SJCRH30 (cell line): ENCODE data around the gene ELMO1. TPM values are rescaled to one million over a fixed set of nuclear protein-coding genes. Genes with fewer than 3 reads are reported as not detected.

Source experiments
- DNase-seq, 2 experiments: peaks; one replicate each; pipeline ENCODE4 v3.0.0-alpha.2; 2015 to 2020
- H3K27ac ChIP-seq: fragments of 250-450 bp; sonication (Bioruptor Pico); 2 replicates; pipeline ENCODE4 v1.5.1; 2020; ENCODE audit warnings: mild to moderate bottlenecking, moderate library complexity
- H3K27me3 ChIP-seq: fragments of 250-450 bp; sonication (Bioruptor Pico); 2 replicates; pipeline ENCODE4 v1.5.1; 2020; ENCODE audit warnings: mild to moderate bottlenecking, moderate library complexity
- H3K36me3 ChIP-seq: fragments of 250-450 bp; sonication (Bioruptor Pico); 2 replicates; pipeline ENCODE4 v1.5.1; 2020; ENCODE audit warnings: mild to moderate bottlenecking, moderate library complexity
- H3K4me1 ChIP-seq: fragments of 250-450 bp; sonication (Bioruptor Pico); 2 replicates; pipeline ENCODE4 v1.5.1; 2020; ENCODE audit warnings: mild to moderate bottlenecking, moderate library complexity
- H3K4me3 ChIP-seq: fragments of 250-450 bp; sonication (Bioruptor Pico); 2 replicates; pipeline ENCODE4 v1.5.1; 2020; ENCODE audit warnings: mild to moderate bottlenecking, moderate library complexity
- H3K9me3 ChIP-seq: fragments of 250-450 bp; sonication (Bioruptor Pico); replicated peaks from 2 replicates; pipeline ENCODE4 v1.5.1; 2020; ENCODE audit warnings: mild to moderate bottlenecking, moderate library complexity
- total RNA-seq: library from RNA; depleted of rRNA; stranded (reverse); fragments of >200 nt; shearing (Covaris generic); gene quantifications from 2 replicates; pipeline ENCODE4 v1.2.3, GENCODE V29; 2014

The ELMO1 gene
- total RNA-seq, 1 experiment from 2014 or later: 67.2 TPM

- Histone ChIP-seq H3K4me1 (no peaks in the 10 kb centered on the region), H3K36me3 (no peaks in the 10 kb centered on the region), H3K27ac (no peak overlapping the region), H3K9me3 (no peaks in the 10 kb centered on the region), H3K27me3 (no peaks in the 10 kb centered on the region), H3K4me3 (no peak overlapping the region)
- DNase-seq: no peak
Observed at GRCh38 chr7:37056234-37056912, 392.3 kb downstream of the ELMO1 start.

- Histone ChIP-seq H3K36me3 (no peaks in the 10 kb centered on the region), H3K9me3 (no peaks in the 10 kb centered on the region), H3K27ac (no peak overlapping the region), H3K4me1 (no peaks in the 10 kb centered on the region), H3K27me3 (no peaks in the 10 kb centered on the region), H3K4me3 (no peak overlapping the region)
- DNase-seq: no peak
Observed at GRCh38 chr7:37054624-37055241, 393.9 kb downstream of the ELMO1 start.

GRCh38 chr7:37052705-37053104 lies 396.0 kb downstream of the ELMO1 start:
- no peaks in the 10 kb centered on the region for H3K36me3 ChIP-seq
- H3K4me1 ChIP-seq: no peaks in the 10 kb centered on the region
- H3K9me3 ChIP-seq: no peaks in the 10 kb centered on the region
- H3K4me3 ChIP-seq: no peak overlapping the region
- H3K27ac ChIP-seq: no peak overlapping the region
- DNase-seq: peak; percentile 67 to 84
- H3K27me3 ChIP-seq: no peaks in the 10 kb centered on the region

- no peak overlapping the region for H3K4me3 ChIP-seq
- no peak overlapping the region for H3K27ac ChIP-seq
- no peaks in the 10 kb centered on the region for H3K9me3 ChIP-seq
- no peaks in the 10 kb centered on the region for H3K4me1 ChIP-seq
- H3K36me3 ChIP-seq: no peaks in the 10 kb centered on the region
- no peak for DNase-seq
- H3K27me3 ChIP-seq: no peaks in the 10 kb centered on the region
Observed at GRCh38 chr7:37050801-37051200, 397.9 kb downstream of the ELMO1 start.

- Histone ChIP-seq H3K4me1 (no peaks in the 10 kb centered on the region), H3K36me3 (no peaks in the 10 kb centered on the region), H3K27ac (no peak overlapping the region), H3K27me3 (no peaks in the 10 kb centered on the region), H3K4me3 (no peak overlapping the region), H3K9me3 (no peaks in the 10 kb centered on the region)
- no peak for DNase-seq
Observed at GRCh38 chr7:37048674-37049073, 400.0 kb downstream of the ELMO1 start.

GRCh38 chr7:37047260-37047659 lies 401.4 kb downstream of the ELMO1 start:
- no peak for DNase-seq
- Histone ChIP-seq H3K4me1 (no peaks in the 10 kb centered on the region), H3K27ac (no peak overlapping the region), H3K9me3 (no peaks in the 10 kb centered on the region), H3K27me3 (no peaks in the 10 kb centered on the region), H3K4me3 (no peak overlapping the region), H3K36me3 (no peaks in the 10 kb centered on the region)

GRCh38 chr7:37046531-37047079 lies 402.1 kb downstream of the ELMO1 start:
- no peak for DNase-seq
- Histone ChIP-seq H3K36me3 (no peaks in the 10 kb centered on the region), H3K4me1 (no peaks in the 10 kb centered on the region), H3K27ac (no peak overlapping the region), H3K27me3 (no peaks in the 10 kb centered on the region), H3K4me3 (no peak overlapping the region), H3K9me3 (no peaks in the 10 kb centered on the region)

GRCh38 chr7:37045681-37046179 lies 402.9 kb downstream of the ELMO1 start:
- Histone ChIP-seq H3K9me3 (no peaks in the 10 kb centered on the region), H3K4me3 (no peak overlapping the region), H3K27ac (no peak overlapping the region), H3K36me3 (no peaks in the 10 kb centered on the region), H3K4me1 (peaks cover 7% of the 10 kb centered on the region; the same call in 1 of the 2 replicates), H3K27me3 (no peaks in the 10 kb centered on the region)
- no peak for DNase-seq

GRCh38 chr7:37041461-37041860 lies 407.2 kb downstream of the ELMO1 start:
- Histone ChIP-seq H3K4me1 (peaks cover 15% of the 10 kb centered on the region; the same call in 1 of the 2 replicates), H3K36me3 (no peaks in the 10 kb centered on the region), H3K27me3 (no peaks in the 10 kb centered on the region), H3K9me3 (peaks cover 5% of the 10 kb centered on the region; the same call in 1 of the 2 replicates), H3K4me3 (no peak overlapping the region), H3K27ac (no peak overlapping the region)
- DNase-seq: no peak

- H3K27ac ChIP-seq: peak overlapping the region; percentile 55
Observed at GRCh38 chr7:37040330-37040729, 408.3 kb downstream of the ELMO1 start.

GRCh38 chr7:37039131-37039749 lies 409.4 kb downstream of the ELMO1 start:
- Histone ChIP-seq H3K4me1 (peaks cover 15% of the 10 kb centered on the region; the same call in 1 of the 2 replicates), H3K36me3 (no peaks in the 10 kb centered on the region), H3K4me3 (no peak overlapping the region), H3K9me3 (peaks cover 5% of the 10 kb centered on the region; the same call in 1 of the 2 replicates), H3K27me3 (no peaks in the 10 kb centered on the region), H3K27ac (no peak overlapping the region)
- no peak for DNase-seq

More at GRCh38 chr7:37040330-37040729, 408.3 kb downstream of the ELMO1 start:
- H3K9me3 ChIP-seq: peaks cover 5% of the 10 kb centered on the region; the same call in 1 of the 2 replicates
- H3K27me3 ChIP-seq: no peaks in the 10 kb centered on the region
- H3K4me1 ChIP-seq: peaks cover 15% of the 10 kb centered on the region; the same call in 1 of the 2 replicates
- H3K4me3 ChIP-seq: peak overlapping the region; percentile 12
- peak; percentile 79 to 83 for DNase-seq
- no peaks in the 10 kb centered on the region for H3K36me3 ChIP-seq

- H3K9me3 ChIP-seq: peaks cover 5% of the 10 kb centered on the region; the same call in 1 of the 2 replicates
- H3K4me3 ChIP-seq: no peak overlapping the region
- peaks cover 16% of the 10 kb centered on the region for H3K4me1 ChIP-seq
- H3K27me3 ChIP-seq: no peaks in the 10 kb centered on the region
- H3K36me3 ChIP-seq: no peaks in the 10 kb centered on the region
- no peak overlapping the region for H3K27ac ChIP-seq
- no peak for DNase-seq
Observed at GRCh38 chr7:37038706-37039105, 410.0 kb downstream of the ELMO1 start.

GRCh38 chr7:37037286-37037685 lies 411.4 kb downstream of the ELMO1 start:
- DNase-seq: no peak
- Histone ChIP-seq H3K27ac (no peak overlapping the region), H3K36me3 (no peaks in the 10 kb centered on the region), H3K4me1 (peaks cover 29% of the 10 kb centered on the region), H3K4me3 (no peak overlapping the region), H3K9me3 (peaks cover 5% of the 10 kb centered on the region; the same call in 1 of the 2 replicates), H3K27me3 (no peaks in the 10 kb centered on the region)

- Histone ChIP-seq H3K27ac (no peak overlapping the region), H3K36me3 (no peaks in the 10 kb centered on the region), H3K9me3 (peaks cover 5% of the 10 kb centered on the region; the same call in 1 of the 2 replicates), H3K4me1 (peaks cover 35% of the 10 kb centered on the region), H3K4me3 (no peak overlapping the region), H3K27me3 (no peaks in the 10 kb centered on the region)
- no peak for DNase-seq
Observed at GRCh38 chr7:37035631-37036030, 413.0 kb downstream of the ELMO1 start.

- Histone ChIP-seq H3K9me3 (no peaks in the 10 kb centered on the region), H3K4me1 (peaks cover 32% of the 10 kb centered on the region), H3K27me3 (no peaks in the 10 kb centered on the region), H3K27ac (no peak overlapping the region; the same call in 1 of the 2 replicates), H3K4me3 (no peak overlapping the region), H3K36me3 (no peaks in the 10 kb centered on the region)
- DNase-seq: no peak
Observed at GRCh38 chr7:37033141-37033540, 415.5 kb downstream of the ELMO1 start.
